ENCODE measurements around the gene CEP120.

The CEP120 gene

DNA sequence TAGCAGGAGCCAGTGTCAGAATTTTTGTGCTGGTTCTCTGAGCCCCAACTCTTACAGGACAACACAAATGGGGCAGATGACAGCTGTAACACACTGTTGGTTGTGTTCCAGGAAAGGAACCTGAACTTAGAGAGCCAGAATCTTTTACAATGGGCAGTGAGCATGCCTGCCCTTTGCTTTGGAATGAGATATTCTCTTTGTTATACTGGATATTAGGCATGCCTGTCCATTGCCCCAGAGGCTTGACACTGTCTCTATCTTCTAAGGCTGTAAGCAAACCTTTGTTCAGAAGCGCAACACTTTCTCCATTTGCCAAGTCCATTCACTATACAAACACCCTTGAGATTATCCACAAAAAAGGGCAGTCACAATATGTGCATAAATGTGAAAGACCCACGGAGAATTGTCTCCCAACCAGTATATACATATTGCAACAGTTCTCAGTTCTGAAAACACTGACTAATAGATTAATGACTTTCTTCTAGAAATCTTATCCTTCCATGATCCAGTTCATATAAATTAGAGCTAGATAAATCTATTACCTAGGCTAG, 26.3 kb upstream of the CEP120 start:
- no peak for DNase-seq (ENCODE audit: low read depth)
- no peak overlapping the region for H3K4me3 ChIP-seq (ENCODE audit: low read depth, low read length)
- no peak for TF ChIP-seq CTCF (IDR thresholded peaks at IDR 0.05; ENCODE audit: low read depth, low read length, missing control alignments)

GRCh38 chr5:123448743-123449142, 25.5 kb upstream of the CEP120 start:
- no peak for DNase-seq (ENCODE audit: low read depth)

GRCh38 chr5:123448017-123448617, 24.9 kb upstream of the CEP120 start:
- no peak for TF ChIP-seq CTCF (IDR thresholded peaks at IDR 0.05; ENCODE audit: low read depth, low read length, missing control alignments)
- DNase-seq (ENCODE audit: low read depth), result peak; percentile 49
- no peak overlapping the region for H3K4me3 ChIP-seq (ENCODE audit: low read depth, low read length)

More at GRCh38 chr5:123448743-123449142, 25.5 kb upstream of the CEP120 start:
- no peak for TF ChIP-seq CTCF (IDR thresholded peaks at IDR 0.05; ENCODE audit: low read depth, low read length, missing control alignments)
- H3K4me3 ChIP-seq (ENCODE audit: low read depth, low read length), result no peak overlapping the region

DNA sequence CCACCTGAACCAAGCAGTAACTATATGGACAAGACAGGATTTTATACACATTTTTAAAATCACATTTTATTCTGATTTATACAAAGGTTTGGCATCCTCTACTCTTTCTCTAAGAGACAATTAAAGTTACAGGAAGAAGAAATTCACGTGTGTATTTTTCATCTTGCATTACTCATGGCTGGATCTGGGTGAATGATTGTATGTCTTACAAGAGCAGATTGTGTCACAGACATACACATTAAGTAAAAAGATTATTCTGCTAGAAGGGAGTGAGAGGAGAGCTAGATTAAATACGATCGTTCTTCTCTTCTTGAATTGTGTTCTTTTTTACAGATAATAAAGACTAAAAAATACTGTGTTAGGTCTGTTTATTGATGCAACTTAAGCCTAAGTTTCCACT, 20.8 kb upstream of the CEP120 start:
- TF ChIP-seq CTCF (IDR thresholded peaks at IDR 0.05; ENCODE audit: low read depth, low read length, missing control alignments), result no peak
- no peak for DNase-seq (ENCODE audit: low read depth)
- H3K4me3 ChIP-seq (ENCODE audit: low read depth, low read length), result no peak overlapping the region

DNA sequence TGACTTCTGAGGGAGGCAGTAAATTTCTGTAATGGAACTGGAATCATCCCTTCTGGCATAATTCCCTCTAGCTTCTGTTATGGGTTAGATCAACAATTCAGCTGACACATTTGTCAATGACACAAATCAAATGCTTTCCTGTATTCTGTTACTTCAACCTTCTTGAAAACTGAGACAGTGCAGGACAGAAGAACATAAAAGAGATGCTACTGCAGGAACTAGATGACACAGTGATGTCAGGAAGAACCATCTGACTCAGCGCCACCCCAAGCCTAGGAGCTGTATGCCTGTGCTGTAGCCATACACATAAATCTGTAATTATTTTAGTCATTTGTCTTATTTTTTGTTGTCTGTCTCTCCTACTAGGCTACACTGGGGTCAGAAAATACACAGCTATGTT, 18.2 kb upstream of the CEP120 start:
- H3K4me3 ChIP-seq (ENCODE audit: low read depth, low read length), result no peak overlapping the region
- no peak for DNase-seq (ENCODE audit: low read depth)
- no peak for TF ChIP-seq CTCF (IDR thresholded peaks at IDR 0.05; ENCODE audit: low read depth, low read length, missing control alignments)

- no peak overlapping the region for H3K4me3 ChIP-seq (ENCODE audit: low read depth, low read length)
- no peak for DNase-seq (ENCODE audit: low read depth)
- no peak for TF ChIP-seq CTCF (IDR thresholded peaks at IDR 0.05; ENCODE audit: low read depth, low read length, missing control alignments)
Observed at GRCh38 chr5:123440456-123441181, 17.4 kb upstream of the CEP120 start.
